IPS-15b (cell line): ENCODE measurements around the gene NUP210.

ENCODE experiments used
- H3K27me3 ChIP-seq: one replicate; pipeline ENCODE4 v1.6.1; 2013; ENCODE audit warnings: low read length; ENCODE audit not compliant: control insufficient read depth, insufficient read depth
- H3K36me3 ChIP-seq: one replicate; pipeline ENCODE4 v1.6.1; 2013; ENCODE audit warnings: low read length; ENCODE audit not compliant: control insufficient read depth, insufficient read depth
- H3K4me1 ChIP-seq: one replicate; pipeline ENCODE4 v1.6.1; 2013; ENCODE audit warnings: mild to moderate bottlenecking, low read length; ENCODE audit not compliant: control insufficient read depth, insufficient read depth
- H3K4me3 ChIP-seq: one replicate; pipeline ENCODE4 v1.5.1; 2013; ENCODE audit warnings: low read depth, low read length
- H3K9ac ChIP-seq: one replicate; pipeline ENCODE4 v1.6.1; 2013; ENCODE audit warnings: low read depth, mild to moderate bottlenecking, low read length
- H3K9me3 ChIP-seq: one replicate; pipeline ENCODE4 v1.6.1; 2013; ENCODE audit warnings: mild to moderate bottlenecking, low read length; ENCODE audit not compliant: control insufficient read depth, insufficient read depth

Gene NUP210

GRCh38 chr3:13279532-13279910, 140.6 kb downstream of the NUP210 start:
- Histone ChIP-seq H3K36me3 (no peaks in the 10 kb centered on the region), H3K9me3 (peaks cover 4% of the 10 kb centered on the region), H3K9ac (no peak overlapping the region), H3K4me3 (no peak overlapping the region), H3K4me1 (no peaks in the 10 kb centered on the region), H3K27me3 (peaks cover 14% of the 10 kb centered on the region)

GRCh38 chr3:13278783-13279531, 141.2 kb downstream of the NUP210 start:
- no peak overlapping the region for H3K9ac ChIP-seq
- H3K4me1 ChIP-seq = no peaks in the 10 kb centered on the region
- H3K9me3 ChIP-seq = peaks cover under 1% of the 10 kb centered on the region
- no peaks in the 10 kb centered on the region for H3K36me3 ChIP-seq
- H3K4me3 ChIP-seq = no peak overlapping the region
- peaks cover 13% of the 10 kb centered on the region for H3K27me3 ChIP-seq

GRCh38 chr3:13277860-13278531, 142.1 kb downstream of the NUP210 start:
- no peak overlapping the region for H3K9ac ChIP-seq
- H3K4me1 ChIP-seq = no peaks in the 10 kb centered on the region
- no peaks in the 10 kb centered on the region for H3K36me3 ChIP-seq
- H3K9me3 ChIP-seq = no peaks in the 10 kb centered on the region
- H3K4me3 ChIP-seq = no peak overlapping the region
- peaks cover 7% of the 10 kb centered on the region for H3K27me3 ChIP-seq

GRCh38 chr3:13277196-13277813, 142.8 kb downstream of the NUP210 start:
- Histone ChIP-seq H3K4me3 (no peak overlapping the region), H3K27me3 (peaks cover 7% of the 10 kb centered on the region), H3K4me1 (no peaks in the 10 kb centered on the region), H3K36me3 (no peaks in the 10 kb centered on the region), H3K9me3 (no peaks in the 10 kb centered on the region), H3K9ac (no peak overlapping the region)

GRCh38 chr3:13276438-13277195, 143.5 kb downstream of the NUP210 start:
- H3K9me3 ChIP-seq = no peaks in the 10 kb centered on the region
- no peak overlapping the region for H3K4me3 ChIP-seq
- no peaks in the 10 kb centered on the region for H3K4me1 ChIP-seq
- peaks cover under 1% of the 10 kb centered on the region for H3K27me3 ChIP-seq
- H3K9ac ChIP-seq = no peak overlapping the region
- H3K36me3 ChIP-seq = no peaks in the 10 kb centered on the region

- H3K9me3 ChIP-seq = no peaks in the 10 kb centered on the region
- H3K4me3 ChIP-seq = no peak overlapping the region
- H3K27me3 ChIP-seq = no peaks in the 10 kb centered on the region
- no peak overlapping the region for H3K9ac ChIP-seq
- H3K4me1 ChIP-seq = no peaks in the 10 kb centered on the region
- H3K36me3 ChIP-seq = no peaks in the 10 kb centered on the region
Observed at GRCh38 chr3:13275376-13276005, 144.6 kb downstream of the NUP210 start.

- H3K9me3 ChIP-seq = no peaks in the 10 kb centered on the region
- no peak overlapping the region for H3K9ac ChIP-seq
- no peaks in the 10 kb centered on the region for H3K27me3 ChIP-seq
- H3K4me1 ChIP-seq = no peaks in the 10 kb centered on the region
- no peaks in the 10 kb centered on the region for H3K36me3 ChIP-seq
- no peak overlapping the region for H3K4me3 ChIP-seq
Observed at GRCh38 chr3:13274551-13275332, 145.4 kb downstream of the NUP210 start.

- Histone ChIP-seq H3K9me3 (no peaks in the 10 kb centered on the region), H3K4me3 (no peak overlapping the region), H3K27me3 (no peaks in the 10 kb centered on the region), H3K36me3 (no peaks in the 10 kb centered on the region), H3K4me1 (no peaks in the 10 kb centered on the region), H3K9ac (no peak overlapping the region)
Observed at GRCh38 chr3:13274125-13274524, 146.0 kb downstream of the NUP210 start.

- Histone ChIP-seq H3K36me3 (no peaks in the 10 kb centered on the region), H3K9me3 (no peaks in the 10 kb centered on the region), H3K4me1 (no peaks in the 10 kb centered on the region), H3K4me3 (no peak overlapping the region), H3K27me3 (no peaks in the 10 kb centered on the region), H3K9ac (no peak overlapping the region)
Observed at GRCh38 chr3:13273604-13274105, 146.5 kb downstream of the NUP210 start.

- H3K4me3 ChIP-seq = no peak overlapping the region
- H3K27me3 ChIP-seq = no peaks in the 10 kb centered on the region
Observed at GRCh38 chr3:13272831-13273603, 147.1 kb downstream of the NUP210 start.

More at GRCh38 chr3:13272831-13273603, 147.1 kb downstream of the NUP210 start:
- H3K9ac ChIP-seq = no peak overlapping the region
- no peaks in the 10 kb centered on the region for H3K4me1 ChIP-seq
- H3K9me3 ChIP-seq = no peaks in the 10 kb centered on the region
- no peaks in the 10 kb centered on the region for H3K36me3 ChIP-seq
